Hepatic stellate cell (primary cell): ENCODE data around the gene ZSWIM8.
"Not testable (repeated sequence)": the region's sequence is repeated elsewhere in the genome, so short reads cannot be mapped to it uniquely, and the experiment has no call there.

Source experiments
- DNase-seq: peaks from one replicate; pipeline ENCODE4 v3.0.0; 2011; ENCODE audit warnings: low spot score

Gene ZSWIM8

GRCh38 chr10:73785211-73785720 is at the start of gene ZSWIM8:
Gene ZSWIM8 (plus strand): TSS chr10:73785606. CDS start chr10:73785879, 273 bp downstream.
- DNase-seq = peak; percentile 97

GRCh38 chr10:73740501-73741254 is 44.7 kb upstream of the ZSWIM8 start:
- DNase-seq = not testable (repeated sequence)

GRCh38 chr10:73742454-73742734 is 43.0 kb upstream of the ZSWIM8 start:
- DNase-seq = no peak

DNA sequence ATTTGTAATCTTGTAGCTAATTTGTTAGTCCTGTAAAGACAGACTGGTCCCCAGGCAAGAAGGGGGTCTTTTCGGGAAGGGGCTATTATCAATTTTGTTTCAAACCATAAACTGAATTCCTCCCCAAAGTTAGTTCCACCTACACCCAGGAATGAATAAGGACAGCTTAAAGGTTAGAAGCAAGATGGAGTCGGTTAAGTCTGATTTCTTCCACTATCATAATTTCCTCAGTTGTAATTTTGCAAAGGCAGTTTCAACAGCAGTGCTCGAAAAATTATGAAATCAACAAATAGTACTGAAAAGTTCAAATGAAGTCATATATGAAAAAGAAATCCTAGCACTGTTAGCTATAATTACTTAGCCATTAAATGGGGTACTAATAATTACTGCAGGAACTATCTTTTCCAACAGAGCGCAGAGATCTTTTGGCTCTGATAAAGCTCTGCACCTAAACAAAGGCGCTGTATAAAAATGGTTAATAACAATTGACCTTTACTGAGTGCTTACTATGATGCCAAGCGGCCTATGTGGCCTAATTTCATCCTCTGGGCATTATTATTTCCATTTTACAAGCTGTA is 42.0 kb upstream of the ZSWIM8 start:
- no peak for DNase-seq

DNA sequence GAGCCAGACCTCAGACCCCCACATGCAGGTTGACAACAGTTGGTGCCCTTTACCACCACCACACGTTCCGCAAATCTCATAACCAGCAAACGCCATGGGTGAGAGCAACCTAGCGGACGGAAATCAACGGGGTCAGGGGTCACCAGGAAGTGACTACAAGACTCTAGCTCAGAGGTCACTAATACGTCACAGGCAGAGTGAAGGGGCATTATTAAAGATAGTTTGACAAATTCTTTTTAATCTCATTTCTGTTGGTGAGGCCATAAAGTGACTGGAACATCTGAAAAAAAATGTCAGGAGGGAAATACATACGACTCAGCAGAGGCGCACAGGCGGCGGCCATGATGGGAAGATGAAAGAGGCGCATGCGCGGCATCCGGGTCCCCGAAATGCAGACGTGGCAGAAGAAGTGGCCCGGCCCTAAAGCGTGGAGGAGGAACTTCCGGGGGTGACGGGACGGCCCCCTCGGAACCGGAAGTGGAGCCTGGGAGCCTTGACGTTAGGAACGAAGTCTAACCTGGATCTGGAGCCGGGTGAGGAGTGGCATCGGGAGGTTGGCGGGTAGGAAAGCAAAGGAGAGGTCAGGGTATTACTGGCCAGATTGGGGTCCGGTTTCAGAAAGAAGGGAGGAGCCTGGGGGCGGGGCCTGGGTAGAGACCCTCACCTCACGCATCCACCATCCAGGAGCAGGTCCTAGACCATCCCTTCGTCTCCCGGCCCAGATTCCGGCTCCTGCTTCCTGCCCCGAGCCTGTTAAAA is 41.3 kb upstream of the ZSWIM8 start, which contains the start of gene SEC24C:
Gene SEC24C, plus strand, starts transcription at position 468 of the 759 bp plus-strand sequence. CDS start 2,461 bp downstream, outside the sequence.
- peak; percentile 93 for DNase-seq

GRCh38 chr10:73744664-73744975 is 40.8 kb upstream of the ZSWIM8 start:
- peak; percentile 64 for DNase-seq

GRCh38 chr10:73746721-73747120 is 38.7 kb upstream of the ZSWIM8 start:
- DNase-seq = no peak

- DNase-seq = no peak
Measured at GRCh38 chr10:73750819-73751218, 34.6 kb upstream of the ZSWIM8 start.

GRCh38 chr10:73756183-73756582 is 29.2 kb upstream of the ZSWIM8 start:
- no peak for DNase-seq

DNA sequence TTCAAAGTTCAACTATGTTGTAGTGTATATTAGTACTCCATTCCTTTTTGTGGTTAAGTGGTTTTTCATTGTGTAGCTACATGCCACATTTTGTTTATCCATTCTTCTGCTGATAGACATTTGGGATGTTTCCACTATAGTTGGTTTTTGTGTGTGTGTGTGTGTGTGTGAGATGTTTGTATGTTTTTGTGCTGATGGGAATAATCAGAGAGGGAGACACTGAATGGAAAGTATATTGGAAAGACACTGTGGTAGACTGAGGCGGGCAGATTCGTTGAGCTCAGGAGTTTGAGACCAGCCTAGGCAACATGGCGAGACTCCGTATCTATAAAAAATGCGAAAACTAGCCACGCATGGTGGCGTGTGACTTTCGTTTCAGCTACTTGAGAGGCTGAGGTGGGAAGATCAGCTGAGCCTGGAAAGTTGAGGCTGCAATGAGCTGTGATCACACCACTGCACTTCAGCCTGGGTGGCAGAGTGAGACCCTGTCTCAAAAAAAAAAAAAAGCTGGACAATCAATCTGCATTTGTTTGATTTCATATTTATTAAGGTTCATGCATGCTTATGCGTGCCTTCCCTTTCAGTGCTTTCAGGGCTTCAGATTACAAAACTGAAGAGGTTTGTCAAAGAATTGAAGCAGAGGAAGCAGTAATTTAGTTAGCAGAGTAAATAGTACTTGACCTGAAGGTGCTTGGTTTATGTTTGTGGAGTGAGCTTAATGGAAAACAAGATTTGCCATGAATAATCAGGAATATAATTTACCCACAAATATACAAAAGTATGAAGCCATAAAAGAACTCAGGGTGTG is 26.5 kb upstream of the ZSWIM8 start:
- no peak for DNase-seq

GRCh38 chr10:73759512-73760115 is 25.8 kb upstream of the ZSWIM8 start:
- no peak for DNase-seq

DNA sequence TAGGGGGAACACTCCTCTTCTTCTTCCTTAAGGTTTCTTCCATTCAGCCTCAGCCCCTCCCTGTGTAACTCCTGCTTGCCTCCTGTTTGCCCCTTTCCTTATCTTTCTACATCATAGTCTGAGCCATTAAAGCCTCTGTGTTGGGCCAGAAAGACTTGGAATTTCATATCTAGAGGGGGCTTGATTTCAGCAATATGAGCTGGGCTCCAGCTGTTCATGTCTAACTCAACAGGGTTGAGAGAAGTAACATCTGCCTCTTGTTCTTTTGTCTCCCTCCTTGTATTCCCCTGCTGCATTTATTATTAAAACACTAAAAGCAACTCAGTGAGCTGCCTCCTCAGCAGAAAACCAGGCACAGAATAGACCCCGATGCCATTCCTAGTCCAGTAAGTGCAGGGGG is 23.6 kb upstream of the ZSWIM8 start:
- no peak for DNase-seq

- no peak for DNase-seq
Measured at GRCh38 chr10:73762915-73763314, 22.5 kb upstream of the ZSWIM8 start.

- no peak for DNase-seq
Measured at GRCh38 chr10:73763343-73763742, 22.1 kb upstream of the ZSWIM8 start.

GRCh38 chr10:73765066-73765465 is 20.3 kb upstream of the ZSWIM8 start:
- DNase-seq = no peak

DNA sequence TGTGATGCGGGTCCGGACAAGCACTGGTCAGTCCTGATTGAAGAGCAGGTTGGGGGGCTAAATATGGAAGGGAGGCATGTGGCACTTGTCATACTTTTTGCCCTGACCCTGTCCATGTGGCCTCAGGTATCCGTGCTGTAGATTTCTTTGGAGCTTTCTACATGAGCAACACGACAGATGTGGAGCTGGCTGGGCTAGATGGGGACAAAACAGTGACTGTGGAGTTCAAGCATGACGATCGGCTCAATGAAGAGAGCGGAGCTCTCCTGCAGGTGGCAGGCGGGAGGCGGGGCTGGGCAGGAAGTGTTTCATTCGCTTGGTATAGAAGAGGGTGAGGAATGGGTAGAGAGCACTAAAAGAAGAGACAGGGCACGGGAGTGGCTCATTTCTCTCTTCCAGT is 16.5 kb upstream of the ZSWIM8 start:
- no peak for DNase-seq

GRCh38 chr10:73769396-73769795 is 16.0 kb upstream of the ZSWIM8 start:
- DNase-seq = no peak

DNA sequence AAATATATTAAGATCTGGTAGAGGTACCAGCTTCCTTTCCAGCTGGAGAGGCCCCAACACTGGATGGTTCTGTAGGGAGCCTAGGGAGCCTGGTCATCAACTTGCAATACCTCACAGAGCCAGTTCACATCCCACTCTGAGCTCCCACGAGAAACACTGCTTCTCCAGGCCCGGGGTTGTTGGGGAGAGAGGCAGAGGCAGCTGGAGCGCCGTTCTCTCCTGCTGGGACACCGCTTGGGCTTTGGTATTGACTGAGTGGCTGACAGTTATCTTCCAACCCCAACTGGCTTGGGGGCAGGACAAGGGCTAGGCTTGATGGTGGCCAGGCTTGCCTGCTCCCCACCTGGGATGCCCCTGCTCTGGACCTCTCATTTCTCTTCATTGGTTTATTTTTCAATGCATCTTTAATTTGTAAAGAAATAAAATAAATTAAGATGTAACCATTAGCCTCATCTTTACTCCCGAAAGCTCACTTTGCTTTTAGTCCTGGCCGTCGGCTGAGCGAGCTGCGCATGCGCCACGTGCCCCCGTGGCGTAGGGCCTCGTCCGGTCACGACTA is 13.6 kb upstream of the ZSWIM8 start:
- DNase-seq = peak; percentile 91

- peak; percentile 77 for DNase-seq
Measured at GRCh38 chr10:73772281-73773151, 12.9 kb upstream of the ZSWIM8 start.

DNA sequence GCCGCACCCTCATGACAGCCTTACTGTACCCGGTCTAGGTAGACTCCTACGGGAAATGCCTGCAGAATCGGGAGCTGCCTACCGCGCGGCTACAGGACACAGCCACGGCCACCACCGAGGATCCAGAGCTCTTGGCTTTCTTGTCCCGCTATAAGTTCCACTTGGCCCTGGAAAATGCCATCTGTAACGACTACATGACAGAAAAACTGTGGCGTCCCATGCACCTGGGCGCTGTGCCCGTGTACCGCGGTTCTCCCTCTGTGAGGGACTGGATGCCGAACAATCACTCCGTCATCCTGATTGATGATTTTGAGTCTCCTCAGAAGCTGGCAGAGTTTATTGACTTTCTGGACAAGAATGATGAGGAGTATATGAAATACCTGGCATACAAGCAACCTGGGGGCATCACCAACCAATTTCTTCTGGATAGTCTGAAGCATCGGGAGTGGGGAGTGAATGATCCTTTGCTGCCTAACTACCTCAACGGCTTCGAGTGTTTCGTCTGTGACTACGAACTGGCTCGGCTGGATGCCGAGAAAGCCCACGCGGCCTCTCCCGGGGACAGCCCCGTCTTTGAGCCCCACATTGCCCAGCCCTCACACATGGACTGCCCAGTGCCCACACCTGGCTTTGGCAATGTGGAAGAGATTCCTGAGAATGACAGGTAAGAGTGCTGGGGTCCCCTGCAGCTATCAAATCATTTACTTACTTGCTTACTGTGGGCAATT is 12.1 kb upstream of the ZSWIM8 start:
- DNase-seq = no peak
